PC-9 (cell line): ENCODE results near the gene XCR1. TPM values are rescaled to one million over a fixed set of nuclear protein-coding genes. Genes with fewer than 3 reads are reported as not detected.

ENCODE experiments used
- BruUV-seq: library from RNA; stranded (reverse); fragments of 400-500 nt; replicated peaks from 2 replicates; lab custom pipeline; 2021; lab: Mats Ljungman, UMichigan
- CTCF ChIA-PET: fragments of 300-600 bp; sonication (Branson Sonifier 250); formaldehyde crosslinking; loops from one replicate; lab custom pipeline; 2022; ENCODE audit warnings: antibody characterized with exemption; lab: Charles Lee
- POLR2A ChIA-PET: fragments of 300-600 bp; sonication (Branson Sonifier 250); formaldehyde crosslinking; loops from one replicate; lab custom pipeline; 2022; ENCODE audit warnings: antibody characterized with exemption; ENCODE audit not compliant: unreplicated experiment; lab: Charles Lee
- DNase-seq, 2 experiments: peaks; one replicate each; pipeline versions ENCODE4 v3.0.0 to v3.0.0-alpha.2; 2015 to 2022; ENCODE audit warnings: mixed read lengths in 1 of 2
- H2AFZ ChIP-seq: fragments of 200-600 bp; sonication (generic); 2 replicates; pipeline ENCODE4 v1.8.1; 2017; ENCODE audit warnings: antibody characterized with exemption
- H3F3A ChIP-seq: fragments of 200-600 bp; sonication (generic); 2 replicates; pipeline ENCODE4 v1.8.1; 2017; ENCODE audit warnings: antibody characterized with exemption, mild to moderate bottlenecking, low read depth; ENCODE audit not compliant: insufficient read depth
- H3K27ac ChIP-seq: fragments of 200-600 bp; sonication (generic); 2 replicates; pipeline ENCODE4 v1.6.1; 2016; ENCODE audit warnings: mixed run types
- H3K27me3 ChIP-seq: fragments of 200-600 bp; sonication (generic); 2 replicates; pipeline ENCODE4 v1.6.1; 2016; ENCODE audit warnings: low read depth, mixed run types; ENCODE audit not compliant: insufficient read depth
- H3K36me3 ChIP-seq: fragments of 200-600 bp; sonication (generic); 2 replicates; pipeline ENCODE4 v1.6.1; 2016; ENCODE audit warnings: low read depth, mixed run types
- H3K4me1 ChIP-seq: fragments of 200-600 bp; sonication (generic); replicated peaks from 2 replicates; pipeline ENCODE4 v1.6.1; 2016; ENCODE audit warnings: mixed run types; ENCODE audit not compliant: insufficient read depth
- H3K4me2 ChIP-seq: fragments of 200-600 bp; sonication (generic); 2 replicates; pipeline ENCODE4 v1.6.1; 2017; ENCODE audit warnings: mixed run types
- H3K4me3 ChIP-seq: fragments of 200-600 bp; sonication (generic); 2 replicates; pipeline ENCODE4 v1.6.1; 2016; ENCODE audit warnings: mixed run types
- H3K79me2 ChIP-seq: fragments of 200-600 bp; sonication (generic); 2 replicates; pipeline ENCODE4 v1.6.1; 2017; ENCODE audit warnings: low read depth, mixed run types
- H3K9me2 ChIP-seq: fragments of 200-600 bp; sonication (generic); 2 replicates; pipeline ENCODE4 v1.8.1; 2017; ENCODE audit warnings: mild to moderate bottlenecking; ENCODE audit not compliant: insufficient read depth
- H3K9me3 ChIP-seq: fragments of 200-600 bp; sonication (generic); 2 replicates; pipeline ENCODE4 v1.8.1; 2016; ENCODE audit warnings: low read depth; ENCODE audit not compliant: insufficient read depth
- H4K20me1 ChIP-seq: fragments of 200-600 bp; sonication (generic); 2 replicates; pipeline ENCODE4 v1.8.1; 2017; ENCODE audit not compliant: insufficient read depth
- CTCF ChIP-seq: fragments of 200-600 bp; sonication (generic); conservative IDR thresholded peaks from 2 replicates; pipeline ENCODE4 v1.6.1; 2017; ENCODE audit warnings: mixed run types, antibody characterized with exemption, mild to moderate bottlenecking, moderate library complexity
- EZH2 ChIP-seq: fragments of 200-600 bp; sonication (generic); IDR thresholded peaks from 2 replicates; pipeline ENCODE4 v1.8.0; 2017; ENCODE audit warnings: antibody characterized with exemption, low read depth
- intact Hi-C: fragments of 100-400 bp; cut with micrococcal nuclease; formaldehyde crosslinking; loops from one replicate; pipeline ENCODE4 v1.10.0; 2022; ENCODE audit not compliant: unreplicated experiment
- total RNA-seq: library from RNA; stranded (reverse); gene quantifications from 2 replicates; pipeline ENCODE4 v1.2.3, GENCODE V29; 2021

XCR1 gene
- total RNA-seq, 1 experiment from 2014 or later: 0.13 TPM

- BruUV-seq: no TSS peak
- H3K36me3 ChIP-seq: no peaks in the 10 kb centered on the region
- no peaks in the 10 kb centered on the region; the same call in 1 of the 2 replicates for H3F3A ChIP-seq
- intact Hi-C loops: no loop called here
- H2AFZ ChIP-seq: no peak overlapping the region
- H3K79me2 ChIP-seq: no peaks in the 10 kb centered on the region
- H4K20me1 ChIP-seq: no peaks in the 10 kb centered on the region
- ChIA-PET CTCF (no interaction called here), POLR2A (no interaction called here)
- no peak for DNase-seq
- H3K4me2 ChIP-seq: no peak overlapping the region
- H3K9me3 ChIP-seq: no peaks in the 10 kb centered on the region
- TF ChIP-seq EZH2: no peak
- no peak for TF ChIP-seq CTCF
- H3K9me2 ChIP-seq: no peaks in the 10 kb centered on the region
- H3K4me1 ChIP-seq: peaks cover 7% of the 10 kb centered on the region; the same call in 1 of the 2 replicates
- no peak overlapping the region for H3K27ac ChIP-seq
- no peak overlapping the region for H3K4me3 ChIP-seq
- H3K27me3 ChIP-seq: no peaks in the 10 kb centered on the region
Observed at GRCh38 chr3:46010519-46011113, 16.7 kb downstream of the XCR1 start.

GRCh38 chr3:46008058-46008457 is 19.2 kb downstream of the XCR1 start:
- H3K9me3 ChIP-seq: no peaks in the 10 kb centered on the region
- no peak overlapping the region for H3K4me2 ChIP-seq
- intact Hi-C loops: no loop called here
- H3K27me3 ChIP-seq: no peaks in the 10 kb centered on the region
- POLR2A ChIA-PET: no interaction called here
- no peak overlapping the region for H3K4me3 ChIP-seq
- BruUV-seq: no TSS peak
- H3F3A ChIP-seq: no peaks in the 10 kb centered on the region; the same call in 1 of the 2 replicates
- H3K79me2 ChIP-seq: no peaks in the 10 kb centered on the region
- CTCF ChIA-PET: no interaction called here
- H3K4me1 ChIP-seq: peaks cover 7% of the 10 kb centered on the region; the same call in 1 of the 2 replicates
- H2AFZ ChIP-seq: no peak overlapping the region
- TF ChIP-seq CTCF (no peak), EZH2 (no peak)
- no peak overlapping the region for H3K27ac ChIP-seq
- H3K9me2 ChIP-seq: no peaks in the 10 kb centered on the region
- H3K36me3 ChIP-seq: no peaks in the 10 kb centered on the region
- DNase-seq: no peak
- no peaks in the 10 kb centered on the region for H4K20me1 ChIP-seq

- Histone ChIP-seq H3K27ac (no peak overlapping the region), H3K4me3 (no peak overlapping the region), H3F3A (no peaks in the 10 kb centered on the region; the same call in 1 of the 2 replicates), H3K9me3 (no peaks in the 10 kb centered on the region), H3K9me2 (no peaks in the 10 kb centered on the region), H2AFZ (no peak overlapping the region), H3K27me3 (no peaks in the 10 kb centered on the region), H3K4me2 (no peak overlapping the region), H3K79me2 (no peaks in the 10 kb centered on the region), H3K36me3 (no peaks in the 10 kb centered on the region), H4K20me1 (no peaks in the 10 kb centered on the region), H3K4me1 (peaks cover 7% of the 10 kb centered on the region; the same call in 1 of the 2 replicates)
- no peak for DNase-seq
- intact Hi-C loops: no loop called here
- CTCF ChIA-PET: no interaction called here
- TF ChIP-seq CTCF (no peak), EZH2 (no peak)
- POLR2A ChIA-PET: no interaction called here
- no TSS peak for BruUV-seq
Observed at GRCh38 chr3:46007280-46007679, 20.0 kb downstream of the XCR1 start.
